Bronchial epithelial cell (primary cell): Measurements from ENCODE around the gene CD46. TPM values are rescaled to one million over a fixed set of nuclear protein-coding genes. Genes with fewer than 3 reads are reported as not detected.
"Not testable (repeated sequence)": the region's sequence is repeated elsewhere in the genome, so short reads cannot be mapped to it uniquely, and the experiment has no call there.

ENCODE experiments used
- DNase-seq: peaks from one replicate; pipeline ENCODE4 v3.0.0-alpha.2; 2010; ENCODE audit warnings: low read depth
- FAIRE-seq: peaks from 2 replicates; lab custom pipeline; 2011; peaks lifted over from hg19 to GRCh38; lab: Jason Lieb, UNC
- H3K27me3 ChIP-seq: 2 replicates; pipeline ENCODE4 v1.5.1; 2011; ENCODE audit warnings: low read length; ENCODE audit not compliant: control insufficient read depth, insufficient read depth
- H3K36me3 ChIP-seq: 2 replicates; pipeline ENCODE4 v1.5.1; 2011; ENCODE audit warnings: low read length; ENCODE audit not compliant: control insufficient read depth, insufficient read depth
- H3K4me3 ChIP-seq: 2 replicates; pipeline ENCODE4 v1.5.1; 2011; ENCODE audit warnings: mild to moderate bottlenecking, low read depth, low read length, control low read depth
- CTCF ChIP-seq: IDR thresholded peaks from 2 replicates; pipeline ENCODE4 v1.5.1; 2011; ENCODE audit warnings: mild to moderate bottlenecking, moderate library complexity, low read length, control low read depth, inconsistent platforms; ENCODE audit not compliant: insufficient read depth, severe bottlenecking
- total RNA-seq: library from RNA; depleted of rRNA; stranded (reverse); fragments of >200 nt; gene quantifications from 2 replicates; pipeline ENCODE4 v1.2.1, GENCODE V29; 2014

The CD46 gene
- total RNA-seq = 128 and 192 TPM in 2 replicates

GRCh38 chr1:207751790-207752455 is at the start of gene CD46:
CD46 (plus strand) TSS chr1:207752054; CDS start chr1:207752213, 159 bp downstream.
- H3K36me3 ChIP-seq = no peaks in the 10 kb centered on the region
- peak within 1 kb of the TSS; percentile 65 for H3K4me3 ChIP-seq
- DNase-seq (peak; percentile 94), FAIRE-seq (no peak)
- no peaks in the 10 kb centered on the region for H3K27me3 ChIP-seq
- no peak for TF ChIP-seq CTCF

GRCh38 chr1:207702317-207702716 is 49.5 kb upstream of the CD46 start:
- Histone ChIP-seq H3K4me3 (no peak overlapping the region), H3K27me3 (no peaks in the 10 kb centered on the region), H3K36me3 (no peaks in the 10 kb centered on the region)
- no peak for FAIRE-seq
- no peak for DNase-seq
- TF ChIP-seq CTCF = no peak

GRCh38 chr1:207703712-207704111 is 48.1 kb upstream of the CD46 start:
- no peaks in the 10 kb centered on the region for H3K27me3 ChIP-seq
- no peaks in the 10 kb centered on the region for H3K36me3 ChIP-seq
- TF ChIP-seq CTCF = no peak
- no peak for DNase-seq
- FAIRE-seq = no peak
- no peak overlapping the region for H3K4me3 ChIP-seq

GRCh38 chr1:207708004-207708403 is 43.9 kb upstream of the CD46 start:
- DNase-seq = peak; percentile 49

GRCh38 chr1:207711285-207711684 is 40.6 kb upstream of the CD46 start:
- DNase-seq = peak; percentile 17
- Histone ChIP-seq H3K27me3 (no peaks in the 10 kb centered on the region), H3K4me3 (no peak overlapping the region), H3K36me3 (no peaks in the 10 kb centered on the region)
- no peak for FAIRE-seq
- no peak for TF ChIP-seq CTCF

More at GRCh38 chr1:207708004-207708403, 43.9 kb upstream of the CD46 start:
- FAIRE-seq, H3K4me3 ChIP-seq, H3K36me3 ChIP-seq, H3K27me3 ChIP-seq: not testable (repeated sequence)

GRCh38 chr1:207712701-207713100 is 39.2 kb upstream of the CD46 start:
- FAIRE-seq, DNase-seq, H3K4me3 ChIP-seq, H3K27me3 ChIP-seq, H3K36me3 ChIP-seq: not testable (repeated sequence)

GRCh38 chr1:207713529-207713928 is 38.3 kb upstream of the CD46 start:
- no peak for TF ChIP-seq CTCF
- no peaks in the 10 kb centered on the region for H3K27me3 ChIP-seq
- FAIRE-seq (no peak), DNase-seq (no peak)
- no peak overlapping the region for H3K4me3 ChIP-seq
- H3K36me3 ChIP-seq = no peaks in the 10 kb centered on the region
